ENCODE measurements around the gene THSD4.
"Not testable (repeated sequence)": the region's sequence is repeated elsewhere in the genome, so short reads cannot be mapped to it uniquely, and the experiment has no call there.

GRCh38 chr15:71670222-71670621 is 555.0 kb downstream of the THSD4 start:
- TF ChIP-seq CTCF (IDR thresholded peaks at IDR 0.05); TCF7L2 (IDR thresholded peaks at IDR 0.05; ENCODE audit: low read depth, low read length); REST (IDR thresholded peaks at IDR 0.05; ENCODE audit: insufficient read depth in 1 of 2, low read depth in 2 of 2, low read length in 1 of 2): not testable (repeated sequence)
